ENCODE data around the gene ZNF207.
A peak's percentile ranks its signal among the peaks of the same experiment; 100 is the strongest.
"Not testable (repeated sequence)": the region's sequence is repeated elsewhere in the genome, so short reads cannot be mapped to it uniquely, and the experiment has no call there.

Gene ZNF207

DNA sequence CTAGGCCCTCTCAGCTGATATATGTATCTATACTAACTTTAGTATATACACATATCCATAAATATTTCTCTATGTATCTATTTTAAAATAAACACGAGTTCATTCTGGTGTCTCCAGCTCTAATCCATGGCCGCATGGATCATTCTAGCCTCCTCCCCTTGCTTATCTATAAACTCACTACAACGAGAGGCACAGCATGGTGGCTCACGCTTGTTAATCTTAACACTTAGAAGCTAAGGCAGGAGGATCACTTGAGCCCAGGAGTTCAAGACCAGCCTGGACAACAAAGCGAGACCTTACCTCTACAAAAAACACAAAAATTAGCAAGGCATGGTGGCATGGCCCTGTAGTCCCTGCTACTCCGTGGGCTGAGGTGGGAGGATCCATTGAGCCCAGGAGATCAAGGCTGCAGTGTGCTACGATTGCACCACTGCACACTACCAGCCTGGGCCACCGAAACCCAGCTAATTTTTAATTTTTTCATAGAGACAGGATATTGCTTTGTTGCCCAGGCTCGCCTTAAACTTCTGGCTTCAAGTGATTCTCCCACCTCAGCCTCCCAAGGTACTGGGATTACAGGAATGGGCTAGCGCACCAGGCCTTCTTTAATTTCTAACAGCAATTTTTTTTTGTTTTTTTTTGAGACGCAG is 3.9 kb upstream of the ZNF207 start:
- no peaks in the 10 kb centered on the region for H3K27me3 ChIP-seq (ENCODE audit: low read depth)
- peaks cover 3% of the 10 kb centered on the region; the same call in 1 of the 2 replicates for H3K36me3 ChIP-seq (replicated peaks)
- H3K4me1 ChIP-seq, result peaks cover 12% of the 10 kb centered on the region
- in situ Hi-C loops (cut with MboI; ENCODE audit: low sequenced_read_pairs), result no loop called here
- no peaks in the 10 kb centered on the region for H3K9me3 ChIP-seq
- H3K4me3 ChIP-seq, result no peak overlapping the region
- no peak for DNase-seq (ENCODE audit: low spot score in 2 of 2)

GRCh38 chr17:32348483-32348800 is 1.5 kb upstream of the ZNF207 start:
- peaks cover 13% of the 10 kb centered on the region for H3K4me1 ChIP-seq
- H3K36me3 ChIP-seq (replicated peaks), result peaks cover 24% of the 10 kb centered on the region
- H3K4me3 ChIP-seq, result no peak overlapping the region; the same call in 1 of the 2 replicates
- H3K27me3 ChIP-seq (ENCODE audit: low read depth), result no peaks in the 10 kb centered on the region
- H3K9me3 ChIP-seq, result no peaks in the 10 kb centered on the region
- no peak for DNase-seq (ENCODE audit: low spot score in 2 of 2)
- in situ Hi-C loops (cut with MboI; ENCODE audit: low sequenced_read_pairs), result no loop called here

DNA sequence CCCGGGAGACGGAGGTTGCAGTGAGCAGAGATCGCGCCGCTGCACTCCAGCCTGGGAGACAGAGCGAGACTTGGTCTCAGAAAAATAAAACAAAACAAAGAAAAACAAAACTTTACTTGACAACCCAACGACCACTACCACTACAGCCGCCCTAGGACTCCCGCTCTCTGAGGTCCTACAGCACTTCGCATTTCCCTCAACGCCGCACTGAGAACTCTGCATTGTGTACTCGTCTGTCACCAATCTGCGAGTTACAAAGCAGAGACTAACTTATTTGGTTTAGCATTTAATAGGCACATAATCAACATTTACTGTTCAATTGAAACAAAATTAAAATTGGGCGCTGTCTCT is 479 bp upstream of the ZNF207 start:
- H3K4me1 ChIP-seq, result peaks cover 13% of the 10 kb centered on the region
- H3K4me3 ChIP-seq, result peak overlapping the region; percentile 92
- H3K27me3 ChIP-seq (ENCODE audit: low read depth), result no peaks in the 10 kb centered on the region
- in situ Hi-C loops (cut with MboI; ENCODE audit: low sequenced_read_pairs), result no loop called here
- peaks cover 32% of the 10 kb centered on the region for H3K36me3 ChIP-seq (replicated peaks)
- no peak for DNase-seq (ENCODE audit: low spot score in 2 of 2)
- no peaks in the 10 kb centered on the region for H3K9me3 ChIP-seq

DNA sequence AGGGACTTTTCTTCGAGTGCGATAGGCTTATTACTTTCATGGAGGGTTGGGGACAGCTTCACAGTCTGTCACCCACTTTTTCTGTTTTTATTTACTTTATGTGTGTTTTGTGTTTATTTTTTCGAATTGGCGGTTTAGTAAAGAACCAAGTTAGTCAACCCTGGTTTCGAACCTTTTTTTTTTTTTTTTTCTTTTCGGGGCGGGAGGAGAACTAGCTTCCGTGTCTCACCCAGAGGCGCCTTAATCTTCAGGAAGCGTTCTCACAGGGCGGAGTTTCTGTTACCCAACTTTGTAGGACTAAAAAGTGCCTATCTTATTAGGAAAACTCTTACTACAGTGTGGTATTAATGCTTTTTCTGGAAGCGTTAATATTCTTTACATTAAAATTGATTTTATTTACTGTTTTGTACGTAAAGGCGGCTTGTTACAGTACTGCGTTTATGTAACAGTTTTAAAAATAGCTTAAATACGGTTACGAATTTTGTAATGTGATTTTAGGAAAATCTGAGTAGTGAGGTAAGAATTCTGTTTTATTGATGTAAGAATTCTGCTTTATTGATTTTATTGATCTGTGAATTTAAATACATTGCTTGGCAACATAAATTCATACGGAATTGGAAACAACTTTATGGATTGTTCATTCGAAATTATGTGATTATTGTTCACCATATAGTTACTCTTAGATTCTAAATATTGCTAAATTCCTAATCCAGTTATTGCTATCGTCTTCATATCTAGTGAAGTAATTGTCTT is 885 bp downstream of the ZNF207 start:
- H3K27me3 ChIP-seq (ENCODE audit: low read depth), result no peaks in the 10 kb centered on the region
- H3K4me3 ChIP-seq, result peak overlapping the region; percentile 92
- in situ Hi-C loops (cut with MboI; ENCODE audit: low sequenced_read_pairs), result loop anchor here (25.0 kb wide), 1 partner anchor 364 kb away; no protein-coding TSS in a partner anchor
- no peaks in the 10 kb centered on the region for H3K9me3 ChIP-seq
- H3K4me1 ChIP-seq, result peaks cover 13% of the 10 kb centered on the region
- DNase-seq (ENCODE audit: low spot score in 2 of 2), result peak; percentile 44 to 53
- H3K36me3 ChIP-seq (replicated peaks), result peaks cover 46% of the 10 kb centered on the region

DNA sequence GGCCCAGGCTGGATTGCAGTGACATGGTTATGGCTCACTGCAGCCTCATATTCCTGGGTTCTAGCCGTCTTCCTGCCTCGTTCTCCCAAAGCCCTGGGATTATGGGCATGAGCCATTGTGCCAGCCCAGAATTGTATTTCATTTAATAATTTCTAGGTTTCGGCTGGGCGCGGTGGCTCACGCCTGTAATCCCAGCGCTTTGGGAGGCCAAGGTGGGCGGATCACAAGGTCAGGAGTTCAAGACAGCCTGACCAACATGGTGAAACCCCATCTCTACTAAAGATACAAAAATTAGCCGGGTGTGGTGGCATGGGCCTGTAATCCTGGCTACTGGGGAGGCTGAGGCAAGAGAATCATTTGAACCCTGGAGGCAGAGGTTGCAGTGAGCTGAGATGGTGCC is 2.8 kb downstream of the ZNF207 start:
- H3K9me3 ChIP-seq; DNase-seq (ENCODE audit: low spot score in 2 of 2); H3K27me3 ChIP-seq (ENCODE audit: low read depth): not testable (repeated sequence)
- Histone ChIP-seq H3K4me1 (peaks cover 13% of the 10 kb centered on the region), H3K36me3 (replicated peaks) (peaks cover 60% of the 10 kb centered on the region), H3K4me3 (peak overlapping the region; percentile 92)
- in situ Hi-C loops (cut with MboI; ENCODE audit: low sequenced_read_pairs), result loop anchor here (25.0 kb wide), 1 partner anchor 365 kb away; no protein-coding TSS in a partner anchor

DNA sequence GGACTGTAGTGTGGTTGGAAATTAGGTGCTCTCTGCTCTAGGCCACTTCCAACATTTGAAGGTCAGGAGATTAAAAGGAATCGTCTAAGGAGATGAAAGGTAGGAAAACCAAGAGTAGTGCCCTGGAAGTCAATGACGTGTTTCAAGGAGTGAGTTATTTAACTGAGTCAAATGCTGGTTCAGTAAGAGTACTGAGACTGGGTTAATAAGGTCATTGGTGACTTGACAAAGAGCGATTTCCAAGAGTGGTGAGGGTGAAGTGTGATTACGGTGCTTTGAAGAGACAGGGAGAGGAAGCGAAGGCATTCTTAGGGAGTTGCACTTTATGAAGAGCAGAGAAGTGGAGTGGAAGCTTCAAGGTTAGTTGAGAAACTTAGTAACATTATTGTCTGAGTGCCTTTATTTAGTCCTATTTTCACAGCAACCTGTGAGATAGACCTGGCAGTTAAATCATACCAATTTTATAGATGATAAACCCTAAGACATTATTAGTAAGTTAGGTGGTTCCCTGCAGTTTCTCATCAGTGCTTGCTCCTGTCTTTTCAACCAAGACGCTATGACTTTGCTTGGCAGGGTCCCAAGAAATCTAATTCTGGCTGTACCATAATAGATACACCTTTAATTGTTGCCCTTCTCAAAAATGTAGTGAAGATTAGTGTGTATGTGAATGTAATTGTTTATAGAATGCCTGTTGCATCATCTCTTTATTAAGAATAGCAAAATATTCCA is 5.9 kb downstream of the ZNF207 start:
- Histone ChIP-seq H3K27me3 (ENCODE audit: low read depth) (no peaks in the 10 kb centered on the region), H3K4me3 (no peak overlapping the region), H3K36me3 (replicated peaks) (peaks cover 88% of the 10 kb centered on the region), H3K4me1 (peaks cover 5% of the 10 kb centered on the region; the same call in 1 of the 2 replicates), H3K9me3 (no peaks in the 10 kb centered on the region)
- in situ Hi-C loops (cut with MboI; ENCODE audit: low sequenced_read_pairs), result loop anchor here (25.0 kb wide), 1 partner anchor 369 kb away; no protein-coding TSS in a partner anchor
- DNase-seq (ENCODE audit: low spot score in 2 of 2), result no peak

DNA sequence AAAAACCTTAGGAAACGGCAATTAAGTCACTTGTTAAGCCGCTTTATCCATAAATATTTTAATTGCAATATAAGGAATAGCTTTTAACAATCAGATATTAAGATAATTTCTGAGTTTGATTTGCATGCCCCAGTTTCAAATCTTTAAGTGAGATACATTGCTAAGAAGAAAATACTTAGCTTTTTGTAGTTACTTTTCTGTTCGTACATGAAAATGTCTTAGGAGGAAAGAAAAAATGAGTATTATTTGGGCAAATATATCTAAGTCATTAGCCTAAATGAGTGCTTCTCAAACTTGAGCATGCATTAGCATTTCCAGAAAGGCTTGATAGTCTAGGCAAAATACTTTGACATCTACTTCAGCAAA is 6.4 kb downstream of the ZNF207 start:
- in situ Hi-C loops (cut with MboI; ENCODE audit: low sequenced_read_pairs), result loop anchor here (25.0 kb wide), 1 partner anchor 369 kb away; no protein-coding TSS in a partner anchor
- Histone ChIP-seq H3K36me3 (replicated peaks) (peaks cover 93% of the 10 kb centered on the region), H3K9me3 (no peaks in the 10 kb centered on the region), H3K27me3 (ENCODE audit: low read depth) (no peaks in the 10 kb centered on the region), H3K4me3 (no peak overlapping the region), H3K4me1 (peaks cover 5% of the 10 kb centered on the region; the same call in 1 of the 2 replicates)
- no peak for DNase-seq (ENCODE audit: low spot score in 2 of 2)

GRCh38 chr17:32356750-32357149 is 6.8 kb downstream of the ZNF207 start:
- no peak for DNase-seq (ENCODE audit: low spot score in 2 of 2)
- no peaks in the 10 kb centered on the region for H3K9me3 ChIP-seq
- peaks cover 5% of the 10 kb centered on the region; the same call in 1 of the 2 replicates for H3K4me1 ChIP-seq
- H3K27me3 ChIP-seq (ENCODE audit: low read depth), result no peaks in the 10 kb centered on the region
- in situ Hi-C loops (cut with MboI; ENCODE audit: low sequenced_read_pairs), result loop anchor here (25.0 kb wide), 1 partner anchor 369 kb away; no protein-coding TSS in a partner anchor
- H3K36me3 ChIP-seq (replicated peaks), result peaks cover 93% of the 10 kb centered on the region
- H3K4me3 ChIP-seq, result no peak overlapping the region

- DNase-seq (ENCODE audit: low spot score in 2 of 2), result no peak
Observed at GRCh38 chr17:32357615-32358014, 7.7 kb downstream of the ZNF207 start.

GRCh38 chr17:32361270-32361669 is 11.3 kb downstream of the ZNF207 start:
- in situ Hi-C loops (cut with MboI; ENCODE audit: low sequenced_read_pairs), result loop anchor here (25.0 kb wide), 1 partner anchor 374 kb away; no protein-coding TSS in a partner anchor
- H3K27me3 ChIP-seq (ENCODE audit: low read depth), result no peaks in the 10 kb centered on the region
- H3K9me3 ChIP-seq, result no peaks in the 10 kb centered on the region
- no peak for DNase-seq (ENCODE audit: low spot score in 2 of 2)
- H3K4me1 ChIP-seq, result no peaks in the 10 kb centered on the region
- peaks cover 92% of the 10 kb centered on the region for H3K36me3 ChIP-seq (replicated peaks)
- H3K4me3 ChIP-seq, result no peak overlapping the region

More at GRCh38 chr17:32357615-32358014, 7.7 kb downstream of the ZNF207 start:
- Histone ChIP-seq H3K4me3 (no peak overlapping the region), H3K9me3 (no peaks in the 10 kb centered on the region), H3K36me3 (replicated peaks) (peaks cover 93% of the 10 kb centered on the region), H3K27me3 (ENCODE audit: low read depth) (no peaks in the 10 kb centered on the region), H3K4me1 (peaks cover 5% of the 10 kb centered on the region; the same call in 1 of the 2 replicates)
- in situ Hi-C loops (cut with MboI; ENCODE audit: low sequenced_read_pairs), result loop anchor here (25.0 kb wide), 1 partner anchor 370 kb away; no protein-coding TSS in a partner anchor

- DNase-seq (ENCODE audit: low spot score in 2 of 2), result no peak
- Histone ChIP-seq H3K4me3 (no peak overlapping the region), H3K4me1 (no peaks in the 10 kb centered on the region), H3K9me3 (no peaks in the 10 kb centered on the region), H3K36me3 (replicated peaks) (peaks cover 83% of the 10 kb centered on the region), H3K27me3 (ENCODE audit: low read depth) (no peaks in the 10 kb centered on the region)
- in situ Hi-C loops (cut with MboI; ENCODE audit: low sequenced_read_pairs), result loop anchor here (25.0 kb wide), 1 partner anchor 383 kb away; no protein-coding TSS in a partner anchor
Observed at GRCh38 chr17:32370426-32370825, 20.5 kb downstream of the ZNF207 start.

DNA sequence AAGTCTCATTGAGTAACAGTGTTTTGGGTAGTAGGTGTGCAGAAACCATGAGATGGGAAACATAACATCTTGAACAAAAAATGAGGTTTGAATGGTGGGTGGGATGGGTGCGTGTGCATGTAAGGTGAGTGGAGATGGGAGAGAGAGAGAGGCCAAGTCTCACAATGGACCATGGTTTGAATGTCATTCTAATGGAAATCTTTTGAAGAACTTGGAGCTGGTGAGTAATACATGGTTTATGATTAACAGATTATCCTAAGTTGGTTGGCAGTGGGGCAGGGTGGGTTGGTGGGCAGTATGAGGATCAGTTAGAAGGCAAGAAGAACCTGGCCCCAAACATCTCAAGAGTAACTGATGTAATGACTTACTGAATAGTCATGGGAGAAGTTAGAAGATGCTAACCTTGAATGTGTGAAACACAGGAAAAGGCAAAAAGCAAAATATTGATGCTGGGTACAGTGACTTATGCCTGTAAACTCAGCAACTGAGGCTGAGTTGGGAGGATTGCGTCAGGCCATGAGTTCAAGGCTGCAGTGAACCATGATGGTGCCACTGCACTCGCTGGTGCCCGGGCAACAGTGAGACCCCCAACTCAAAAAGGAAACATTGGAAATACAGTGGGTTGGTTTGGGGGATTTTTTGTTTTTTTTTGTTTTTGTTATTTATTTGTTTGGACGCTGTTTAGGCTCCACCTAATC is 32.7 kb downstream of the ZNF207 start:
- Histone ChIP-seq H3K4me1 (no peaks in the 10 kb centered on the region), H3K4me3 (no peak overlapping the region), H3K36me3 (replicated peaks) (peaks cover 40% of the 10 kb centered on the region), H3K9me3 (no peaks in the 10 kb centered on the region), H3K27me3 (ENCODE audit: low read depth) (no peaks in the 10 kb centered on the region)
- no peak for DNase-seq (ENCODE audit: low spot score in 2 of 2)
- in situ Hi-C loops (cut with MboI; ENCODE audit: low sequenced_read_pairs), result no loop called here

GRCh38 chr17:32383926-32384434 is 34.0 kb downstream of the ZNF207 start:
- no peaks in the 10 kb centered on the region for H3K27me3 ChIP-seq (ENCODE audit: low read depth)
- peaks cover 27% of the 10 kb centered on the region for H3K36me3 ChIP-seq (replicated peaks)
- H3K4me1 ChIP-seq, result no peaks in the 10 kb centered on the region
- no peak for DNase-seq (ENCODE audit: low spot score in 2 of 2)
- no peaks in the 10 kb centered on the region for H3K9me3 ChIP-seq
- in situ Hi-C loops (cut with MboI; ENCODE audit: low sequenced_read_pairs), result no loop called here
- H3K4me3 ChIP-seq, result no peak overlapping the region
